Fibroblast of peridontal ligament (primary cell): ENCODE results near the gene HMCN1.
A peak's percentile ranks its signal among the peaks of the same experiment; 100 is the strongest.

Source experiments
- DNase-seq: peaks from one replicate; pipeline ENCODE4 v3.0.0-alpha.2; 2010; ENCODE audit errors: extremely low read depth

HMCN1 gene

DNA sequence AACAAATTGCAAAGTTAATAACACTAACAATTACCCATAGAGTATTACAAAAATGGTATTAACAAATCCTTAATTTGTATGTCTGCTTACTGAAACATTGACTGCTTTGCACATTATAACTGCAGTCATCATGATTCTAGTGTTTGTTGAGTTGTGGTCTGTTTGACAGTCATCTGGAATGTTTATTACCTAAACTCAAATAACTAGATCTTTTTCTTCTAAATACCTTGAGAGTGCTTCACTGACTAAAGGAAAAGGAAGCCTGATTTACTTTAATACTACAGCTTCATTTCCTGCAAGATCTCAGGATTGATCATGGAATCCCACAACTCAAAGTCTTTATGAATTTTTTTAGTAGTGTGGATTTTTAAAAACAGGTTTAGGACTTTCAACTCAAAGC is 70.0 kb downstream of the HMCN1 start:
- DNase-seq = no peak

DNA sequence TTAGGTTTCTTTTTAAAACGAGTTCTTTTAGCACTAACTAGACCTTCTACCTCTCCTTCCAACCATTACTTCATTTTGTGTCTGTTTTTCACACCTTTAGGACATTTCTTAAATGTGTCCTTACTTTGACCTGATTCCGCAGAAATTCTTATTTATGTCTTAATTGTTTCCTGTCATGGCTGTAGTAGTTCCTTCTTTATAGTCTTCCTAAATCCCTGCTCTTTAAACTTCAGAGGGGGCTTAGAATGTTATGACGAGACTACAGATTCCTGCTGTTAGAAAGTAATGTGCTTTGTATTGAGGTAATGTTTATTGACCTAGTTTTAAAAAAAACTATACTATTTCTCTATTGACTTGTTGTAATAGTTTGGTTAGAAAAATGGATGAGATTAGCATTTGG is 70.4 kb downstream of the HMCN1 start:
- DNase-seq = no peak

GRCh38 chr1:185807275-185807674 is 73.1 kb downstream of the HMCN1 start:
- DNase-seq = no peak

DNA sequence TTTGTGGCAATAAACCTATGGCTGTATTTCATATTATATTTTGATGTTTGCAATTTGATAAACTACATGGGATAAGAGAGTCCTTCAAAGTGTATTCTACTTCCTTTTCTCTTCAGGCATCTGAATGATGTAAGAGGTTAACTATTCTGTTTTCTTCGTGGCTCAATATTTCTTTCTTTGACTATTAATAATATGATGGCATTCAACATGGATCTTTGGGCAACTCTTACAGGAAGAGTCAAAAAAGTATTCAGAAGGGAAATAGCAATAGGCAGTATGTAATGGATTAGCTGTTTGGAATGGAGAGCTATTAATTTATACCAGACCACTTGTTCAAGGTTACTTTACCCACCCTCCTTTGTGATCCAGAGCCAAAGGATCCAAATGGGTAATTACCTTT is 74.4 kb downstream of the HMCN1 start:
- no peak for DNase-seq

DNA sequence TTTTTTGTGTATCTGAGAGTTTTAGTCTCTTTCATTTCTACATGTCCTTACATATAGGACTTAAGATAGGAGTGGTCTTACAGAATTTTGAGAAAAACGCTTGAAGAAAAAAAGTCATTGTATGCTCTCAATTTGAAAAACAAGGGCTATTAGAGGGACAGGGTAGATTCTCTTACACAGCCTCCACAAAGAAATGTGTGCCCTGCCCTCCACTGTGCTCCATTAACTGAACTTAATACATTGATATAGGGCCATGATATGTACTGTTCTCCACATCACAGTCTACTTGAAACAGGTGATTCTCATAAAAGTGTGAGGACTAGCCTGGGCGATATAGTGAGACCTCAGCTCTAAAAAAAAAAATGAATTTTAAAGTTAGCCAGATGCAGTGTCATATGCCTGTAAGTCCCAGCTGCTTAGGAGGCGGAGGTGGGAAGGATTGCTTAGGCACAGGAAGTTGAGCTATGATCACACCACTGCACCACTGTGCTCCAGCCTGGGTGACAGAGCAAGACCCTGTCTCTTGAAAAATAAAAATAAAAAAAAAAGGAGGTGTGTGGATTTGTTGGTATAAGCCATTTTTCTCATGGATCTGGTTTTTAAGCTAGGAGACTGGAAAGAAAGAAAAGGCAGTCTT is 77.0 kb downstream of the HMCN1 start:
- DNase-seq = no peak

DNA sequence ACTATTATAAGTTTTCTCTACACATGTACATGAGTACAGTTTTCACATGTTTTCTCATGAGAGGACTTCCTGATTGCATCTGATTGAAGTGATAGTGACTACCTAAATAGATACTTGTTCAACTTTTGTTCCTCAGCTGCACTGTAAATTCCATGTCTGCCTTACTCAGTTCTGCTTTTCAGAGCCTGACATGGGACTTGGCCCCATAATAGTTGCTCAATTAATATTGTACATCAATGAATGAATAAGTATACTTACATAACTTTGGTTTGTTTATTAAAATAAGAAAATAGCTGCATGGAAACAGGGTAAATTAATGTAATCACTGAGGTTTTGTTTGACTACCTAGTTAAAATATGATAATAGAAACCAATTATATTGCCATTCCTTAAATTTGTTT is 78.7 kb downstream of the HMCN1 start:
- DNase-seq = no peak

- peak; percentile 85 for DNase-seq
Measured at GRCh38 chr1:185813401-185813979, 79.3 kb downstream of the HMCN1 start.

DNA sequence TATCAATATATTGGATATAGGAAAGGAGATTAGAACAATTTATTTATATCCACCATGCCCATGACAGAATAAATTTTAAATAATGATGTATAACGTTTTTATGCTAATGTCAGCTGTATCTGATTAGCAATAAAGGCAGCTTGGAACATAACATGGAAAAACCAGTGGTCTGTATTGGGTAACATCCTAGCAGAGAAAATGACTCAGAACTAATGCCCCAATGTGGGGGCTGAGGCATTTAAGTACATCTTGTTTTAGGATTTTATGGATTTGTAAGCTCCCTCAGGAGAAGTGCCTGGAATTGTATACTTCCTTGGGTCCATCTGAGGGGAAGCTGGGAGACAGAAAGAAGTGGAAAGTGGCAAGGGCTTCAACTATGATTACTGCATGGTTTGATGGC is 82.3 kb downstream of the HMCN1 start:
- DNase-seq = peak; percentile 95

- no peak for DNase-seq
Measured at GRCh38 chr1:185819798-185820197, 85.6 kb downstream of the HMCN1 start.

GRCh38 chr1:185821612-185822385 is 87.6 kb downstream of the HMCN1 start:
- DNase-seq = no peak

GRCh38 chr1:185823467-185823866 is 89.3 kb downstream of the HMCN1 start:
- DNase-seq = peak; percentile 82

- DNase-seq = peak; percentile 40
Measured at GRCh38 chr1:185824106-185824505, 89.9 kb downstream of the HMCN1 start.

- peak; percentile 95 for DNase-seq
Measured at GRCh38 chr1:185825556-185825955, 91.4 kb downstream of the HMCN1 start.

GRCh38 chr1:185834371-185834905 is 100.2 kb downstream of the HMCN1 start:
- DNase-seq = no peak

DNA sequence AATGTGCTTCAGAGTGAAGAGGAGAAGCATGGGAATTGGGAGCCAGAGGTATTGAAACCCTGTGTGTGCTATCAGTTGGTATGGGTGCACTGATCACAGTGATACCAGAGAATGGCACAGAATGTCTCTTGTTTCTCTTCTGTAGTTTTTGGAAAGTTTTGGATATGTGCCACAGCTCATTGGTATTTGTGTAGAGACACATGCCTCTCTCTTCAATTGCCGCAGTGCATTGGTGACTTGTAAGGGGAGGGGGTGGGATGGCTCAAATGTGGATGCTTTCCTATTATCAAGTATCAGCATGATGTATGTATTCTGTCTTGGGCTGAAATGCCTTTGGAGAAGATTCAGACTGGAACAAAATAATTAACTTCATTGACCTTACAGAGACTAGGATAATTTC is 101.0 kb downstream of the HMCN1 start:
- DNase-seq = no peak

DNA sequence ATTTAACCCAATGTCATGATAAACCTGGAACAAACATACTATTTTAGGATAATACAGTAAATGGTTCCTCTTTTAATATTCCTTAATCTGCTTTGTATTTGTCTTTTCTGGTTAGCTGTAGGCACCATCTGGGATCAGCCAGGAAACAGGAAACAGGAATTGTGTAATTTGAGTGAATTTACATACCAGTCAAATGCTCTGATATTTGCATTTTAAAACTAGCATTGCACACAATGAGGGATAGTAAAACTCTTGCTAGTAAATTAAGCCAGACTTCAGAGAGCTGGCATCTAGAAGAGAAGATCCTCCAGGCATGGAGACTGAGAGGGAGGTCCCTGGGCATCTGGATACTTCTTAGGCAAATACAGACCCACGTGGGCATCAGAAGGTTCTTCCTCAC is 103.5 kb downstream of the HMCN1 start:
- peak; percentile 52 for DNase-seq

GRCh38 chr1:185838111-185838510 is 103.9 kb downstream of the HMCN1 start:
- no peak for DNase-seq

GRCh38 chr1:185840880-185841279 is 106.7 kb downstream of the HMCN1 start:
- DNase-seq = no peak

GRCh38 chr1:185843297-185843869 is 109.2 kb downstream of the HMCN1 start:
- DNase-seq = no peak

GRCh38 chr1:185843986-185844385 is 109.8 kb downstream of the HMCN1 start:
- DNase-seq = peak; percentile 54

DNA sequence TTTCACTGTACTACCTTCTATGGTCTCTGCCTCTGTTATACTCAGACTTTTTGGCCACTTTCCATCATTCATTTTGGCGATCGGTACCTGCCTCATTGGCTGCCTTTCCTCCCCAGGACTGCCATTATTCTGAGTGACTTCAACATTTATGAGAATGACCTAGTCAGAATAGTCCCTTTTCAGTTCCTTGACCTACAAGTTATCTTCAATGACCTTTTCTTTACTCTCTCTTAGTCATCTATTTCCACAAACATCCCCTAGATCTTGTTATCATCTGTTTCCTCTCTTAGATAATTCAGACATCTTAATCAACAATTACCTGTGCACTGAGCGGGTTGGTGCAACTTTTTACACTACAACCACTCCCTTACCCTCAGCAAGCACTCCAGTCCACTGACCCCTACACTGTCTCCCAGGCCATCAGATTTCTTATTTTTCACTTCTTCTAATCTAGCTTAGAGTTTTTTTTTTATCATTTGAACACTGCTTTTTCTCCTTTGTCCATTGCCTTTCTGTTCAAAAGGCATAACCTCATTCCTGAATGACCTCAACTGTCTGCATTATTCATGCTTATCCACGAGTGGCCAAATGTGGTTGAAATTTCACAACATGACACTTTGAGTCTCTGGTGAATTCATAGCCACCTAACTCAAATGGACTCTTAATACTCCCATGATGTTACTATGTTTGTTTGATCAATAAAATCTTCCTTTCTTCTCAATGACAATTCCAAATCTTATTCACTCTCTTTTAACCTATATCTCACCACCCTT is 112.7 kb downstream of the HMCN1 start:
- DNase-seq = peak; percentile 66

- no peak for DNase-seq
Measured at GRCh38 chr1:185849014-185849413, 114.8 kb downstream of the HMCN1 start.
